Activated CD8-positive, alpha-beta memory T cell treated with anti-CD3 and anti-CD28 coated beads, Interleukin-2, amount 50 U/mL, for 4 hours (primary cell): Measurements from ENCODE around the gene NPTX2.

Source experiments
- DNase-seq: peaks from one replicate; pipeline ENCODE4 v3.0.0-alpha.2; 2020

The NPTX2 gene

DNA sequence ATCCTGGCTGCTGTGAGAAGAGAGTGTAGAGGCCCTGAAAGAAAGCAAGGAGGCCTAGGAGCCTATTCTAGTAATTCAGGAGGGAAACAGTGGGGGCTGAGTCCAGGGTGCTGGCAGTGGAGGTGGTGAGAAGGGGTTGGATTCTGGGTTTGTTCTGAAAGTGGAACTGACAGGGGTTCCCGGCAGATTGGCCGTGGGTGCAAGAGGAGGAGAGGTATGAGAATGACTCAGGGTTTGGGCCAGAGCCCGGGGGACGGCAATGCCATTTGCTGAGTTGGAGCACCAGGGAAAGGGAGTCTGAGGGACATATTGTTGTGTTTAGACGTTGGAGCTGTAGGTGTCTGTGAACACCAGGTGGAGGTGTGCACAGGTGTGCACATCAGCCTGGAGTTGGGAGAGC lies 38.5 kb downstream of the NPTX2 start:
- no peak for DNase-seq

GRCh38 chr7:98656899-98657298 lies 39.8 kb downstream of the NPTX2 start:
- DNase-seq: no peak

DNA sequence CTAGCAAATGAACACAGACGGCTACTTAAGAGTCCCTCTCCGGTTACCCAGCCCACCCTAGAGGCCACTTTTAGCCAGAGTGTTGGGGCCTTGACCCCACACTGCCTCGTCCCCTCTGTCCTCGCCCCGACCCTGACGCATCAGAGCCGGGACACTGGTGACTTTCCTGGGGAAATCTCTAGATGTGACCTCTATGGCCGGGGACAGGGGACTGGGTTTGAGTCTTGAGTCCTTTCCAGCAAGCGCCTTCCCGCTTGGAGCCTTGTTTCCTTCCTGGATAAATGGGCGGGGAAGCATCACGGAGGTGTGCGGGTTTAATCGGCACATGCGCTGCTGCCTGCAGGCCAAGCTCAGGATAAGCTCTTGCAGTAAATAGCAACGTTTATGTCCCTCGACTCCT lies 40.7 kb downstream of the NPTX2 start:
- DNase-seq: no peak

DNA sequence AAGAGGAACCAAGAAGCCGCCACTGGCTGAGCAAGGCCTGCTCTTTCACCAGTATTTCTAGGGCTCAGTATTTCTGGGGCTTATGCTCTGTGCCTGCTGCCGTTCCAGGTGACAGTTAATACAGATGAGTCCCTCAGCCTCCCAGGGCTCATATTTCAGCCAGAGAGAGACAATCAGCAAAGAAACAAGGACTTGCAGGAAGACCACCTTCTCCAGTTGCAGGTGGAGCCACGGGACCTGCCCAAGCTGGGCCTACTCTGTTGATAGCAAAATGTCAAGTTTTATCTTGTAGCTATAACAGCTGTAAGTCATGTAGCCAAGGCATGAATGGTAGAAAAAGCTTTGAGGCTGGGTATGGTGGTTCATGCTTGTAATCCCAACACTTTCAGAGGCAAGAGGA lies 42.7 kb downstream of the NPTX2 start:
- no peak for DNase-seq

DNA sequence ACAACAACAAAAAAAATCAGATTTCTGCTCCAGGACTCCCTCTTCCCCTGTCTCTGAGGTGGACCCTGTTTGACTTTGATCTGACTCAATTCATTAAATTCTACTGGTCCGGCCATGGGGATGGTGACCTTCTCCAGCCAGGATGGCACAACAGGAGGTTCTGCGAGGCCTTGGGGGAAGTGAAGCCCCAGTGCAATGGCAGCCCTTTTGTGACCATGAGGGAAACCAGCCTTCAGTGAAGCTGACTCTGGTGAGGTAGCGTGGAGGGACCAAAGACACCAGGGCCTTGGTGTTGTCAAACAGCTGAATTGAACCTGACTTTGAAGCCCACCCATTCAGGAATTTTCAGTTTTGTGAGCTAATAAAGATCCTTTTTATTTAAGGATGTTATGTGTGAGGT lies 44.5 kb downstream of the NPTX2 start:
- no peak for DNase-seq

- DNase-seq: no peak
These were observed 45.2 kb downstream of the NPTX2 start for GRCh38 chr7:98662289-98662688.

DNA sequence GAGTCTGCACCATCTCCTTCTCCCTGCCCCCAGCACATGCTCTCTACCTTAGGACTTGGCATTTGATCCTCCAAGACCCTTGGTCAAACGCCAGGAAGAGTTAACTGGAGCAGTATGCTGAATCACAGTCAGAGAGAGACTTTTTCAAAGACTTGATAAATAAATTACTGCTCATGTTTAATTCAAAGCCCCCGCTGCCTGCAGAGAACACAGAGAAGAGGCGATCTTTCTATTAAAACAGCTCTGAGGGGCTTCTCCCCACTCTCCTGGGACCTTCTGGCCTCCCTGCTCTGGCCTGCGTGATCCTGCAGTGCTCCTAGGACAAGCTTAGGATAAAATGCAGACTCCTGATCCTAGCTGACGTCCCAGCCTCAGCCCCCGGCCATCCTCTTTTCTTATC lies 47.8 kb downstream of the NPTX2 start:
- DNase-seq: no peak

DNA sequence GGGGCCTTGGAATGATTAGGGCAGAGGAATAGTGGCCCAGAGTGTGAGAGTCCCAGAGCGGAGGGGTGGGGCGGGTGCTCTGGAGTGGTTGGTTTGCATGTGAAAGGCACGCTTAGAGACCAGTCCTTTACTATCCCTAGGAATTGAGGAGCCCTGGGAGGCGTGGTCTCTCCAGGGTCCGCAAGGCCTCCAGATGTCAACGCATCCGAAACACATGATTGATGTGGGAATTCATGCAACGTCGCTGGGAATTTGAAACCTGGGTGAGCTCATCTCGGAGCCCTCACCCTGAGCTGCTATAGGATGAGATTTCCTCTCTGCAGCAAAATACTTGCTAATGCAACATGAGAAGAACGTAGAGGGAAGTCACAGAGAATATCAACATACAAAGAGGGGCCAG lies 51.2 kb downstream of the NPTX2 start:
- no peak for DNase-seq

- DNase-seq: no peak
These were observed 52.4 kb downstream of the NPTX2 start for GRCh38 chr7:98669329-98670000.

DNA sequence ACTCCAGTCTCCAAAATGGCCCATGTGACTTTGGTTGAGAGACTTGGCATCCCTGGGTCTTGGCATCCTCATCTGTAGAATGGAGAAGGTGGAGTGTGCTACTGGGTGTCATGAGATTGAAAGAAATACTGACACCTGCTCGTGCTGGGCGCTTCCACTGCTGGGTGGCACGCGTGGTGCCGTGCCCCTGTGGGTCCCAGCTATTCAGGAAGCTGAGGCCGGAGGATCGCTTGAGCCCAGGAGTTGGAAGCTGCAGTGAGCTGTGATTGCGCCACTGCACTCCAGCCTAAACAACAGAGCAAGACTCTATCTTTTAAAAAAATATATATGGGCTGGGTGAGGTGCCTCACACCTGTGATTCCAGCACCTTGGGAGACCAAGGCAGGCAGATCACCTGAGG lies 53.1 kb downstream of the NPTX2 start:
- DNase-seq: no peak

DNA sequence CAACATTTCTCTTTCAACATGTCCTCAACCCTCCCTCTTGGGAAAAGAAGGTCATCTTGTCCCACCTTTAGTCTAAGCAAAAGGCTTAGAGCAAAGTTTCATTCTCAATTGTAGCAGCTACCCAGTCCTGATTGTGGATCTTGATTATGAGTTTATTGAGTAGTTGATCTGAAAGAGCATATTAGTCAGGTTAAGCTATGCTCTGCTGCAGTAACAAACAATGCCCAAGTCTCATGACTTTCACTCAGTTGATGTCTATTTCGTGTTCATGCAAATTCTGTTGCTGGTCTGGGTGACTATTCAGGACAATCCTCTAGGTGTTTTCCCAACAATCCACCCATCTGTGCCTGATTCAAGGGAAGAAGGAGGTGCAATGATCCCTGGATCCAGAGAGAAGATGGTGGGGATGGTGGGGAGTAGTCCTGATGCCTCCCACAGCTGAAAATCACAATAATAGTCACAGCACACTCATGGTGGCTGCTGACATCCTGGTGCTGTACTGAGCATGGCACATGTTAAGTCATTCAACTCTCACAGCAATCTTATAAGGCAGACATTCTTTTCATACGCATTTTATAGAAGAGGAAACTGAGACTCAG lies 54.7 kb downstream of the NPTX2 start:
- DNase-seq: no peak

DNA sequence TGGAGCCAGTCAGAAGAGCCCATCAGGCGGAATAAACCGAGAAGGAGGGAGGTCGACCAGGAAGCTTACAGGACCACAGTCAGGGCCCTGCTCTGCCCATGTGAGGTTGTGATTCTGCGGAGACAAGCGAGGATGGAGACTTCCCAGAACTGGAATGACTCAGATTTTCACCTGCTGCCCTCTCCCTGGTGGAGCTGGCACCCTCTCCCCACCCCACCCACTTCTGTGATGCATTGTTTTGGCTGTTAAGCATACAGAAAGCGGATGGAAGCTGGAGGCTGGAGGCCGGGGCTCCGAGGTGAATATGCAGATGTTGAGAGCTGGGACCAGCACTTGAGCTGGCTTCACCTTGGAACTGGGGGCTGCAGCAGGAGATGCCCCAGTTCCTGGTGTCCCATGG lies 57.4 kb downstream of the NPTX2 start:
- DNase-seq: no peak

GRCh38 chr7:98674881-98675280 lies 57.8 kb downstream of the NPTX2 start:
- no peak for DNase-seq

DNA sequence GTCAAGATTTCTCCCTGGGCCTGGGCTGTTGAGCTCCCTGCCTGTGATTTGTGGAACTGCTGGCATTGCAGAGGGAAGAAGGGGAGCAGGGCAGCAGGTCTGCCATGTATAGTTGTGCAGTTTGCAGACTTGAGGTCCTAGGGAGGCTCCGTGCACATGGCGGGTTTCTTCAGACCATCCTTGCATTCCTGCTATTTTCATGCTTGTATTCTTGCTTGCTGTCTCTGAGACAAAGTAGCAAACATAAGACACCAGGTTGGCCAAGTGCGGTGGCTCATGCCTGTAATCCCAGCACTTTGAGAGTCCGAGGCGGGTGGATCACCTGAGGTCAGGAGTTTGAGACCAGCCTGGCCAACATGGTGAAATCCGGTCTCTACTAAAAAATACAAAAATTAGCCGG lies 61.1 kb downstream of the NPTX2 start:
- no peak for DNase-seq
